Loucy (cell line): ENCODE data around the gene PTGFRN.

Experiments used
- H2AFZ ChIP-seq: fragments of 200-600 bp; sonication (generic); 2 replicates; pipeline ENCODE4 v1.6.0; 2016; ENCODE audit warnings: antibody characterized with exemption, mild to moderate bottlenecking, low read length, moderate library complexity
- H3F3A ChIP-seq: fragments of 200-600 bp; 2 replicates; pipeline ENCODE4 v1.6.0; 2016; ENCODE audit warnings: antibody characterized with exemption, low read depth, mild to moderate bottlenecking
- H3K27me3 ChIP-seq: fragments of 200-600 bp; sonication (generic); 2 replicates; pipeline ENCODE4 v1.6.1; 2014; ENCODE audit warnings: low read length, mild to moderate bottlenecking; ENCODE audit not compliant: insufficient read depth, poor library complexity, severe bottlenecking
- H3K36me3 ChIP-seq: fragments of 200-600 bp; sonication (generic); 2 replicates; pipeline ENCODE4 v1.6.1; 2016; ENCODE audit warnings: low read length; ENCODE audit not compliant: insufficient read depth
- H3K4me1 ChIP-seq: fragments of 200-600 bp; sonication (generic); 2 replicates; pipeline ENCODE4 v1.5.1; 2014; ENCODE audit warnings: low read length, mild to moderate bottlenecking; ENCODE audit not compliant: insufficient read depth, poor library complexity, severe bottlenecking
- H3K4me2 ChIP-seq: fragments of 200-600 bp; sonication (generic); 2 replicates; pipeline ENCODE4 v1.6.0; 2014; ENCODE audit warnings: antibody characterized with exemption, low read length, low read depth, mild to moderate bottlenecking; ENCODE audit not compliant: poor library complexity, severe bottlenecking
- H3K4me3 ChIP-seq: fragments of 200-600 bp; sonication (generic); 2 replicates; pipeline ENCODE4 v1.5.1; 2014; ENCODE audit warnings: low read length, mild to moderate bottlenecking, mixed read lengths; ENCODE audit not compliant: poor library complexity, severe bottlenecking
- H3K79me2 ChIP-seq: fragments of 200-600 bp; sonication (generic); 2 replicates; pipeline ENCODE4 v1.6.1; 2014; ENCODE audit warnings: low read length; ENCODE audit not compliant: insufficient read depth
- H3K9ac ChIP-seq: fragments of 200-600 bp; sonication (generic); 2 replicates; pipeline ENCODE4 v1.6.0; 2014; ENCODE audit warnings: mild to moderate bottlenecking, low read depth, low read length, moderate library complexity; ENCODE audit not compliant: poor library complexity, severe bottlenecking
- H3K9me2 ChIP-seq: fragments of 200-600 bp; sonication (generic); replicated peaks from 2 replicates; pipeline ENCODE4 v1.6.1; 2016; ENCODE audit warnings: low read depth, low read length, mixed read lengths
- H3K9me3 ChIP-seq: fragments of 200-600 bp; sonication (generic); 2 replicates; pipeline ENCODE4 v1.6.1; 2014; ENCODE audit warnings: mild to moderate bottlenecking, antibody characterized with exemption, low read length, low read depth; ENCODE audit not compliant: insufficient read depth
- H4K20me1 ChIP-seq: fragments of 200-600 bp; sonication (generic); 2 replicates; pipeline ENCODE4 v1.6.0; 2014; ENCODE audit warnings: antibody characterized with exemption, low read length, mild to moderate bottlenecking; ENCODE audit not compliant: insufficient read depth, poor library complexity, severe bottlenecking
- EZH2phosphoT487 ChIP-seq: fragments of 200-600 bp; IDR thresholded peaks from 2 replicates; pipeline ENCODE4 v1.6.1; 2018; ENCODE audit warnings: antibody characterized with exemption, mild to moderate bottlenecking, moderate library complexity, borderline replicate concordance
- TF ChIP-seq, protein P1 (sequence below): fragments of 200-600 bp; sonication (generic); conservative IDR thresholded peaks from 2 replicates; pipeline ENCODE4 v1.5.1; 2014; ENCODE audit warnings: mild to moderate bottlenecking, antibody characterized with exemption, low read length

The PTGFRN gene

DNA sequence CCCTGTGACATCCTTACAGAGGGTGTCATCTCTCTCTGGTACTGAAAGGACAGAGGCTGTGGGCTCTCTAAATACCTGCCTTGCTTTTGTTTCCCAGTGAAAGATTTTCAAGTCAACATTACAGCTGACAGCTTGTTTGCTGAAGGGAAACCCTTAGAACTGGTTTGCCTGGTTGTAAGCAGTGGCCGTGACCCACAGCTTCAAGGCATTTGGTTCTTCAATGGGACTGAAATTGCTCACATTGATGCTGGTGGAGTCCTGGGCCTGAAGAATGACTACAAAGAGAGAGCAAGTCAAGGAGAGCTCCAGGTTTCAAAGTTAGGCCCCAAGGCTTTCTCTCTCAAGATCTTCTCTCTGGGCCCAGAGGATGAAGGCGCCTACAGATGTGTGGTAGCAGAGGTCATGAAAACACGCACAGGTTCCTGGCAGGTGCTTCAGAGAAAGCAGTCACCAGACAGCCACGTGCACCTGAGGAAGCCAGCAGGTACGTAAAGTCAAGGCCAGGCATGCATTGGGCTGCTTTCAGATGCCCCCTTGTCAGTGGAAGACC lies 103.7 kb downstream of the PTGFRN start:
- H3K4me1 ChIP-seq: peaks cover 15% of the 10 kb centered on the region

GRCh38 chr1:117014209-117014608 lies 104.5 kb downstream of the PTGFRN start:
- no peaks in the 10 kb centered on the region for H3K36me3 ChIP-seq
- no peaks in the 10 kb centered on the region for H4K20me1 ChIP-seq
- H3K4me2 ChIP-seq: no peak overlapping the region
- H3K79me2 ChIP-seq: no peaks in the 10 kb centered on the region
- H3K9me2 ChIP-seq: no peaks in the 10 kb centered on the region
- peaks cover 7% of the 10 kb centered on the region for H3K4me1 ChIP-seq
- no peaks in the 10 kb centered on the region for H3K27me3 ChIP-seq
- H3K4me3 ChIP-seq: no peak overlapping the region
- H3K9me3 ChIP-seq: no peaks in the 10 kb centered on the region
- no peak for TF ChIP-seq EZH2phosphoT487
- TF ChIP-seq, protein P1, sequence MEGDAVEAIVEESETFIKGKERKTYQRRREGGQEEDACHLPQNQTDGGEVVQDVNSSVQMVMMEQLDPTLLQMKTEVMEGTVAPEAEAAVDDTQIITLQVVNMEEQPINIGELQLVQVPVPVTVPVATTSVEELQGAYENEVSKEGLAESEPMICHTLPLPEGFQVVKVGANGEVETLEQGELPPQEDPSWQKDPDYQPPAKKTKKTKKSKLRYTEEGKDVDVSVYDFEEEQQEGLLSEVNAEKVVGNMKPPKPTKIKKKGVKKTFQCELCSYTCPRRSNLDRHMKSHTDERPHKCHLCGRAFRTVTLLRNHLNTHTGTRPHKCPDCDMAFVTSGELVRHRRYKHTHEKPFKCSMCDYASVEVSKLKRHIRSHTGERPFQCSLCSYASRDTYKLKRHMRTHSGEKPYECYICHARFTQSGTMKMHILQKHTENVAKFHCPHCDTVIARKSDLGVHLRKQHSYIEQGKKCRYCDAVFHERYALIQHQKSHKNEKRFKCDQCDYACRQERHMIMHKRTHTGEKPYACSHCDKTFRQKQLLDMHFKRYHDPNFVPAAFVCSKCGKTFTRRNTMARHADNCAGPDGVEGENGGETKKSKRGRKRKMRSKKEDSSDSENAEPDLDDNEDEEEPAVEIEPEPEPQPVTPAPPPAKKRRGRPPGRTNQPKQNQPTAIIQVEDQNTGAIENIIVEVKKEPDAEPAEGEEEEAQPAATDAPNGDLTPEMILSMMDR: no peak
- no peaks in the 10 kb centered on the region for H3F3A ChIP-seq
- H2AFZ ChIP-seq: no peak overlapping the region
- H3K9ac ChIP-seq: no peak overlapping the region

More for the DNA sequence above, 103.7 kb downstream of the PTGFRN start:
- H3K79me2 ChIP-seq: no peaks in the 10 kb centered on the region
- H3F3A ChIP-seq: no peaks in the 10 kb centered on the region
- no peaks in the 10 kb centered on the region for H4K20me1 ChIP-seq
- TF ChIP-seq, protein P1: no peak
- TF ChIP-seq EZH2phosphoT487: no peak
- H3K9me2 ChIP-seq: no peaks in the 10 kb centered on the region
- H3K27me3 ChIP-seq: no peaks in the 10 kb centered on the region
- no peak overlapping the region for H3K4me3 ChIP-seq
- H2AFZ ChIP-seq: no peak overlapping the region
- no peak overlapping the region for H3K4me2 ChIP-seq
- H3K36me3 ChIP-seq: no peaks in the 10 kb centered on the region
- H3K9ac ChIP-seq: no peak overlapping the region
- H3K9me3 ChIP-seq: no peaks in the 10 kb centered on the region

DNA sequence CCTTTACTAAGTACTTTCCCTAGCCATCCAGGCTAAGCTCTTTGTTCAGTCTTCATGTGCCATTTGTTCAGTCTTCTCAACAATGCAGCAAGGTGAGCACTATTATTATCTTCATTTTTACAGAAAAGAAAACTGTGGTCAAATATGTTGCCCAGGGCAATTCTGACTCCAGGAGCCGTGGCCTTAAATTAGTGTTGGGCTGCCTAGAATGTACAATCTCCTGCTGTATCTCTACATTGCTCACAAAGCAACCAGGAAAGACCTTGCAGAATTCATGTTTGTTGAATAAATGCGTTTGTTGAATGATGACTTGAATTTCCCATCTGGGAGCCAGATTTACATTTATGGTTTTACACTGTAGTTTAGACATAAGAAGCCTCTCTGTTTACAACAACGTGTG lies 106.0 kb downstream of the PTGFRN start:
- TF ChIP-seq EZH2phosphoT487: no peak
- TF ChIP-seq, protein P1: no peak
- Histone ChIP-seq H3K9me2 (no peaks in the 10 kb centered on the region), H3K79me2 (no peaks in the 10 kb centered on the region)

More for the DNA sequence above, 106.0 kb downstream of the PTGFRN start:
- Histone ChIP-seq H3F3A (no peaks in the 10 kb centered on the region), H3K9ac (no peak overlapping the region), H3K4me2 (no peak overlapping the region), H3K9me3 (no peaks in the 10 kb centered on the region), H3K4me1 (no peaks in the 10 kb centered on the region), H4K20me1 (no peaks in the 10 kb centered on the region), H2AFZ (no peak overlapping the region), H3K27me3 (no peaks in the 10 kb centered on the region), H3K4me3 (no peak overlapping the region), H3K36me3 (no peaks in the 10 kb centered on the region)
